ENCODE data around the gene C1orf232. TPM values are rescaled to one million over a fixed set of nuclear protein-coding genes. Genes with fewer than 3 reads are reported as not detected.
A peak's percentile ranks its signal among the peaks of the same experiment; 100 is the strongest.

Gene C1orf232
- total RNA-seq, 1 donor from 2014 or later, result not detected

- Histone ChIP-seq H3K36me3 (no peaks in the 10 kb centered on the region), H3K4me1 (peaks cover 24% of the 10 kb centered on the region), H3K27me3 (ENCODE audit: low read depth) (peaks cover 12% of the 10 kb centered on the region), H3K9me3 (no peaks in the 10 kb centered on the region), H3K4me3 (peak overlapping the region; percentile 41), H3K27ac (no peak overlapping the region)
- TF ChIP-seq CTCF (IDR thresholded peaks at IDR 0.05), result peak; percentile 66
- intact Hi-C loops (cut with DNase I), result no loop called here
- ATAC-seq, result peak; percentile 68 to 72
- no peak for DNase-seq
Observed at GRCh38 chr1:26164036-26164860, 4.5 kb downstream of the C1orf232 start.

- peak overlapping the region; percentile 41 for H3K4me3 ChIP-seq
- no peak for ATAC-seq
Observed at GRCh38 chr1:26163684-26164035, 5.1 kb downstream of the C1orf232 start.

GRCh38 chr1:26162220-26162709 is 6.5 kb downstream of the C1orf232 start:
- no peak for DNase-seq
- H3K27me3 ChIP-seq (ENCODE audit: low read depth), result peaks cover 28% of the 10 kb centered on the region
- H3K9me3 ChIP-seq, result no peaks in the 10 kb centered on the region
- intact Hi-C loops (cut with DNase I), result no loop called here
- H3K4me1 ChIP-seq, result peaks cover 28% of the 10 kb centered on the region
- ATAC-seq, result no peak
- no peak overlapping the region for H3K27ac ChIP-seq
- TF ChIP-seq CTCF (IDR thresholded peaks at IDR 0.05), result no peak
- H3K4me3 ChIP-seq, result peak overlapping the region; percentile 62
- H3K36me3 ChIP-seq, result no peaks in the 10 kb centered on the region

More at GRCh38 chr1:26163684-26164035, 5.1 kb downstream of the C1orf232 start:
- Histone ChIP-seq H3K27me3 (ENCODE audit: low read depth) (peaks cover 15% of the 10 kb centered on the region), H3K27ac (no peak overlapping the region), H3K4me1 (peaks cover 24% of the 10 kb centered on the region), H3K9me3 (no peaks in the 10 kb centered on the region), H3K36me3 (no peaks in the 10 kb centered on the region)
- TF ChIP-seq CTCF (IDR thresholded peaks at IDR 0.05), result no peak
- DNase-seq, result no peak
- intact Hi-C loops (cut with DNase I), result no loop called here

- H3K27me3 ChIP-seq (ENCODE audit: low read depth), result peaks cover 33% of the 10 kb centered on the region
- intact Hi-C loops (cut with DNase I), result no loop called here
- H3K9me3 ChIP-seq, result no peaks in the 10 kb centered on the region
- H3K27ac ChIP-seq, result peak overlapping the region; percentile 36
- ATAC-seq (peak; percentile 62 to 77), DNase-seq (peak; percentile 70)
- H3K4me1 ChIP-seq, result peaks cover 28% of the 10 kb centered on the region
- H3K4me3 ChIP-seq, result peak overlapping the region; percentile 62
- no peaks in the 10 kb centered on the region for H3K36me3 ChIP-seq
- TF ChIP-seq CTCF (IDR thresholded peaks at IDR 0.05), result no peak
Observed at GRCh38 chr1:26161415-26162219, 7.1 kb downstream of the C1orf232 start.

- H3K4me3 ChIP-seq, result peak overlapping the region; percentile 62
- H3K27me3 ChIP-seq (ENCODE audit: low read depth), result peaks cover 42% of the 10 kb centered on the region
- intact Hi-C loops (cut with DNase I), result no loop called here
- TF ChIP-seq CTCF (IDR thresholded peaks at IDR 0.05), result no peak
- peaks cover 28% of the 10 kb centered on the region for H3K4me1 ChIP-seq
- DNase-seq (no peak), ATAC-seq (no peak)
- H3K27ac ChIP-seq, result peak overlapping the region; percentile 41
- H3K36me3 ChIP-seq, result no peaks in the 10 kb centered on the region
- no peaks in the 10 kb centered on the region for H3K9me3 ChIP-seq
Observed at GRCh38 chr1:26160527-26161414, 8.0 kb downstream of the C1orf232 start.

Data from lower lobe of right lung (tissue), 2 donors.